Stomach (tissue), 9 donors: Measurements from ENCODE around the gene CIT. TPM values are rescaled to one million over a fixed set of nuclear protein-coding genes. Genes with fewer than 3 reads are reported as not detected.

ENCODE experiments used
- DNase-seq, 2 donors: peaks; one replicate each; pipeline versions ENCODE4 v3.0.0 to v3.0.0-alpha.2; 2013 to 2019
- H3K27ac ChIP-seq, 5 donors: fragments of 200-600 bp in 4 of 5; sonication (generic) in 4 of 5; one replicate each; pipeline ENCODE4 v1.5.1; 2013 to 2019; ENCODE audit warnings: mild to moderate bottlenecking in 1 of 5, moderate library complexity in 1 of 5
- H3K27me3 ChIP-seq, 3 donors: fragments of 200-600 bp; sonication (generic); one replicate each; pipeline ENCODE4 v1.5.1; 2017 to 2019; ENCODE audit warnings: mixed run types in 1 of 3
- H3K36me3 ChIP-seq, 4 donors: fragments of 200-600 bp; sonication (generic); 1 replicate in 3 of 4; 2 replicates in 1 of 4; pipeline ENCODE4 v1.5.1; 2016 to 2019
- H3K4me1 ChIP-seq, 4 donors: fragments of 200-600 bp; sonication (generic); one replicate each; pipeline ENCODE4 v1.5.1; 2016 to 2019
- H3K4me3 ChIP-seq, 4 donors: fragments of 200-600 bp; sonication (generic) in 3 of 4; one replicate each; pipeline ENCODE4 v1.5.1; 2016 to 2019; ENCODE audit warnings: mild to moderate bottlenecking in 1 of 4
- H3K9me3 ChIP-seq, 4 donors: fragments of 200-600 bp; sonication (generic); one replicate each; pipeline ENCODE4 v1.5.1; 2016 to 2019
- EP300 ChIP-seq: sonication (generic); formaldehyde crosslinking; IDR thresholded peaks from one replicate; pipeline ENCODE4 v1.6.1; 2017; ENCODE audit warnings: antibody characterized with exemption
- POLR2A ChIP-seq, 4 donors: fragments of 450-650 bp; IDR thresholded peaks; one replicate each; pipeline ENCODE4 v1.6.1; 2016; ENCODE audit warnings: antibody characterized with exemption in 4 of 4, control low read depth in 2 of 4, mild to moderate bottlenecking in 1 of 4, moderate library complexity in 1 of 4
- POLR2AphosphoS5 ChIP-seq, 3 donors: sonication (generic); formaldehyde crosslinking; IDR thresholded peaks; one replicate each; pipeline ENCODE4 v1.6.1; 2016; ENCODE audit warnings: antibody characterized with exemption in 3 of 3
- WGBS, 5 donors: extraction: QIAGEN DNeasy Blood & Tissue Kit in 3 of 5; methylation state at CpG; one replicate each; pipeline versions ENCODE4 v1.1.5 to v1.1.7; 2013 to 2018; 5-methylcytosine and 5-hydroxymethylcytosine counted together
- intact Hi-C: fragments of 100-400 bp; cut with DNase I; formaldehyde crosslinking; loops from one replicate; pipeline ENCODE4 v1.15.1; 2023; ENCODE audit warnings: low total_unique reads
- polyA plus RNA-seq, 3 donors: library from polyadenylated mRNA; stranded (reverse); fragments of 200-250 nt; gene quantifications; one replicate each; pipeline ENCODE4 v1.2.3, GENCODE V29; 2013
- total RNA-seq, 5 donors: library from RNA; depleted of rRNA; stranded (reverse); fragments of >200 nt; gene quantifications; one replicate each; pipeline versions ENCODE4 v1.1.0 to v1.2.3, GENCODE V29; 2014 to 2016
- TF ChIP-seq, protein P1 (sequence below), 7 experiments: fragments of 450-650 bp in 4 of 7; fragments of 200-600 bp in 3 of 7; sonication (generic) in 3 of 7; IDR thresholded peaks; one replicate each; pipeline ENCODE4 v1.5.1; 2016 to 2019; ENCODE audit warnings: antibody characterized with exemption in 7 of 7, control low read depth in 2 of 7, mild to moderate bottlenecking in 1 of 7
- donor health status: healthy with polysubstance abuse.
- donor health status: Bipolar disorder and iron deficiency.
- donor health status: healthy.

The CIT gene
- total and polyA plus RNA-seq, 8 donors: 2.8 to 164 (median 21.0) TPM

DNA sequence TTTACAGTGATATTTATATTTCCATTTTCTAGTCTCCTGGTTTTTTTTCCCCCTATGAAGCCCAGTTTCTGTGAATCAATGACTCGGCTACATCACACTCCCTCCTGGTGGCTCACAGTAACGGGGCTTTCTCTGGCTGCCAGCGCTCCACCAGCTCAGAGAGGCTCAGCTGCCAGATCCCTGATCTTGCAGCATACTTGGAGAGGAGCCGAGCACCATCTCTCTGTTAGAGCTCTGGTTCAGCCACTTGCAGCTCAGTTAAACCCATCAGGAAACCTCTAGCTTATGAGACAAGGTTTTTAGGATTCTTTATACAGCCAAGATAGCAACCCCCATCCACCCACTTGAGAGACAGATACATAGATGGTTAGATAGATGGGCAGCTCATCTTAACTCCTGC, 74.6 kb downstream of the CIT start:
- H3K9me3 ChIP-seq: no peaks in the 10 kb centered on the region
- 29 to 77% (median 68%) methylated on average over 4 of the region's 4 CpGs for WGBS, 5 donors
- H3K36me3 ChIP-seq: no peaks in the 10 kb centered on the region
- DNase-seq: peak in 1 of 2 donors; percentile 59
- intact Hi-C loops: no loop called here
- peak overlapping the region in 1 of 4 donors; percentile 35 for H3K4me3 ChIP-seq
- TF ChIP-seq POLR2AphosphoS5 (IDR thresholded peaks at IDR 0.05) (no peak), POLR2A (IDR thresholded peaks at IDR 0.05) (no peak), EP300 (no peak)
- TF ChIP-seq, protein P1, sequence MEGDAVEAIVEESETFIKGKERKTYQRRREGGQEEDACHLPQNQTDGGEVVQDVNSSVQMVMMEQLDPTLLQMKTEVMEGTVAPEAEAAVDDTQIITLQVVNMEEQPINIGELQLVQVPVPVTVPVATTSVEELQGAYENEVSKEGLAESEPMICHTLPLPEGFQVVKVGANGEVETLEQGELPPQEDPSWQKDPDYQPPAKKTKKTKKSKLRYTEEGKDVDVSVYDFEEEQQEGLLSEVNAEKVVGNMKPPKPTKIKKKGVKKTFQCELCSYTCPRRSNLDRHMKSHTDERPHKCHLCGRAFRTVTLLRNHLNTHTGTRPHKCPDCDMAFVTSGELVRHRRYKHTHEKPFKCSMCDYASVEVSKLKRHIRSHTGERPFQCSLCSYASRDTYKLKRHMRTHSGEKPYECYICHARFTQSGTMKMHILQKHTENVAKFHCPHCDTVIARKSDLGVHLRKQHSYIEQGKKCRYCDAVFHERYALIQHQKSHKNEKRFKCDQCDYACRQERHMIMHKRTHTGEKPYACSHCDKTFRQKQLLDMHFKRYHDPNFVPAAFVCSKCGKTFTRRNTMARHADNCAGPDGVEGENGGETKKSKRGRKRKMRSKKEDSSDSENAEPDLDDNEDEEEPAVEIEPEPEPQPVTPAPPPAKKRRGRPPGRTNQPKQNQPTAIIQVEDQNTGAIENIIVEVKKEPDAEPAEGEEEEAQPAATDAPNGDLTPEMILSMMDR (IDR thresholded peaks at IDR 0.05): no peak
- peak overlapping the region in 1 of 5 donors; percentile 44 for H3K27ac ChIP-seq
- no peaks in the 10 kb centered on the region for H3K27me3 ChIP-seq
- peaks cover 10 to 28% (median 14%) of the 10 kb centered on the region in 4 donors for H3K4me1 ChIP-seq

DNA sequence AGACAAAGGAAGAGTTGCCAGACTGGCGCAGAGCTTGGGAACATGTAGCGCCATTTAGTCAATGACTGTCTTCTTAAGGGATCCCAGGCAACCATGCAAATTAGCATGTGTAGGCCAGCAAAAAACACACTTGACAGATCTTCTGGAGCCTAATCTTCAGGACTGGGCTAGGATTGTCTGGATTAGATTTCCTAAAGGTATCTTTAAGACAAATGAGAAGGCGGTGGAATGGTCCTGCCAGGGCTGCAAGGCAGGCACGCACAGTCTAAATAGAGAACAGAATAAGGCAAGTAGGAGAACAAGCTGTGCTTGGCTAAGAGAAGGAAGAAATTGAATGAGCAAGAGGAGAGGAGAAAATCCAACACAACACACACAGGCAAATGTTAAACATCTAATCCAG, 80.0 kb downstream of the CIT start:
- Histone ChIP-seq H3K27ac (no peak overlapping the region), H3K4me1 (no peaks in the 10 kb centered on the region), H3K36me3 (no peaks in the 10 kb centered on the region), H3K27me3 (no peaks in the 10 kb centered on the region), H3K4me3 (no peak overlapping the region), H3K9me3 (no peaks in the 10 kb centered on the region)
- TF ChIP-seq, protein P1 (IDR thresholded peaks at IDR 0.05): no peak
- no peak for TF ChIP-seq POLR2A (IDR thresholded peaks at IDR 0.05)
- TF ChIP-seq EP300: no peak
- TF ChIP-seq POLR2AphosphoS5 (IDR thresholded peaks at IDR 0.05): no peak
- WGBS, 5 donors: 95 to 100% (median 99%) methylated on average over 4 of the region's 4 CpGs
- intact Hi-C loops: no loop called here
- DNase-seq: no peak

DNA sequence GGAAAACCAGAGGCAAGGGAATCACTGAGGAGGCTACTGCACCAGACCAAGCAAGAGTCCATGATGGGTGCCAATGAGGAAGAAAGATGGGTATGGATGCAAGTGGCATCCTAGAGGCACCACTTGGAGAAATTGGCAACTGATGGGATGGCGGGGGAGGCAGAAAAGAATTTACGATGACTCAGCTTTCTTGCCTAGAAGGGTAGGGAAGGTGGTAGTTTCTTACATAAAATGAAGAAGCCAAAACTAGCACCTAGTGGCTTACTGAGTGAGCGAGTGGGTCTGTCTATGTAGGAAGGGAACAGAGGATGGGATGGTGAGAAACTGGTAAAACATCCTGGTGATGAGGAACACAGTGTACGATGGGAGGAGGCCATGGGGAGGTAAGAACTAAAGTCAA, 80.8 kb downstream of the CIT start:
- DNase-seq: no peak
- Histone ChIP-seq H3K9me3 (no peaks in the 10 kb centered on the region), H3K4me3 (no peak overlapping the region), H3K36me3 (no peaks in the 10 kb centered on the region), H3K27ac (no peak overlapping the region), H3K27me3 (no peaks in the 10 kb centered on the region), H3K4me1 (no peaks in the 10 kb centered on the region)
- intact Hi-C loops: no loop called here
- 97 to 99% (median 99%) methylated on average over 4 of the region's 4 CpGs for WGBS, 5 donors
- TF ChIP-seq POLR2AphosphoS5 (IDR thresholded peaks at IDR 0.05) (no peak), POLR2A (IDR thresholded peaks at IDR 0.05) (no peak), EP300 (no peak)
- TF ChIP-seq, protein P1 (IDR thresholded peaks at IDR 0.05): no peak

DNA sequence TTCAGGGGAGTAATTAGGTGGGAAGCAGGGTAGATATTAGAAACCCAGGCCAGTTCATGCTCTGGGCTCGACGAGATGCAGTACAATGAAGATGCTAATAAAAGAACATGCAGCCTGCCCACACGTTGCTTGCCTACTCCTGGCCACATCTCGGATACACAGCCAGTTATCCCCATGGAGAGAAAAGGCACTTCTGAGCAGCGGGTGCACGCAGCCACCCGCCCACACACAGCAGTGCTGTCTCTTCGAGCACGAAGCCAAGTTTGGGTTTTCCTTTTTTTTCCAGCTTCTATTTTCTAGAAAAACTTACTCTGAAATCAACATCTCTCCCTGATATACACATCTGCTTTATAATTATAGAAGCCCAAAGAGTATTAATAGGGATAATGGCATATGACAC, 85.7 kb downstream of the CIT start:
- Histone ChIP-seq H3K4me3 (no peak overlapping the region), H3K4me1 (no peaks in the 10 kb centered on the region), H3K36me3 (no peaks in the 10 kb centered on the region), H3K9me3 (no peaks in the 10 kb centered on the region), H3K27me3 (no peaks in the 10 kb centered on the region), H3K27ac (no peak overlapping the region)
- no peak for DNase-seq
- intact Hi-C loops: no loop called here
- no peak for TF ChIP-seq POLR2A (IDR thresholded peaks at IDR 0.05)
- no peak for TF ChIP-seq EP300
- no peak for TF ChIP-seq POLR2AphosphoS5 (IDR thresholded peaks at IDR 0.05)
- TF ChIP-seq, protein P1 (IDR thresholded peaks at IDR 0.05): no peak
- WGBS, 5 donors: 88 to 93% (median 92%) methylated on average over 9 of the region's 9 CpGs
